Caki2 (cell line): ENCODE data around the gene NCAPH2. TPM values are rescaled to one million over a fixed set of nuclear protein-coding genes. Genes with fewer than 3 reads are reported as not detected.

Experiments used
- total RNA-seq: library from RNA; depleted of rRNA; stranded (reverse); fragments of >200 nt; shearing (Covaris generic); gene quantifications from 2 replicates; pipeline ENCODE4 v1.2.3, GENCODE V29; 2014; ENCODE audit warnings: low replicate concordance; rRNA removed

NCAPH2 gene
- total RNA-seq, 1 experiment from 2014 or later: 152 TPM

Other genes with a start within 250 kb of the NCAPH2 start
- 142 and 149 TPM in 2 replicates for gene MAPK12, start 246.5 kb upstream of the NCAPH2 start, total RNA-seq
- gene MAPK11, start 237.8 kb upstream of the NCAPH2 start, total RNA-seq: 24.5 and 48.8 TPM in 2 replicates
- gene PLXNB2, start 200.6 kb upstream of the NCAPH2 start, total RNA-seq: 300 and 353 TPM in 2 replicates
- gene DENND6B, start 181.2 kb upstream of the NCAPH2 start, total RNA-seq: 7.8 and 24.4 TPM in 2 replicates
- gene PPP6R2, start 164.9 kb upstream of the NCAPH2 start, total RNA-seq: 51.5 and 72.7 TPM in 2 replicates
- gene SBF1, start 33.2 kb upstream of the NCAPH2 start, total RNA-seq: 74.3 and 84.8 TPM in 2 replicates
- gene ADM2, start 26.7 kb upstream of the NCAPH2 start, total RNA-seq: 4.6 and 5.0 TPM in 2 replicates
- gene MIOX, start 21.4 kb upstream of the NCAPH2 start, total RNA-seq: 1.9 TPM in 1 of 2 replicates, not detected in the other
- gene LMF2, start 522 bp upstream of the NCAPH2 start, total RNA-seq: 112 and 117 TPM in 2 replicates
- 4.9 TPM in 1 of 2 replicates, not detected in the other for gene SCO2, start 17.4 kb downstream of the NCAPH2 start, total RNA-seq
- 104 and 118 TPM in 2 replicates for gene TYMP, start 21.8 kb downstream of the NCAPH2 start, total RNA-seq
- gene KLHDC7B, start 37.7 kb downstream of the NCAPH2 start, total RNA-seq: not detected in 2 replicates
- gene SYCE3, start 54.7 kb downstream of the NCAPH2 start, total RNA-seq: not detected in 2 replicates
- 0.35 and 10.4 TPM in 2 replicates for gene CPT1B, start 70.2 kb downstream of the NCAPH2 start, total RNA-seq
- gene CHKB, start 74.6 kb downstream of the NCAPH2 start, total RNA-seq: 21.9 and 32.2 TPM in 2 replicates
- 3.0 and 5.5 TPM in 2 replicates for gene MAPK8IP2, start 92.6 kb downstream of the NCAPH2 start, total RNA-seq
- gene ARSA, start 119.9 kb downstream of the NCAPH2 start, total RNA-seq: 32.4 and 49.5 TPM in 2 replicates
- 1.1 and 2.3 TPM in 2 replicates for gene SHANK3, start 164.6 kb downstream of the NCAPH2 start, total RNA-seq
- gene ACR, start 230.0 kb downstream of the NCAPH2 start, total RNA-seq: not detected in 2 replicates